ENCODE data around the gene ULK1.

Gene ULK1

DNA sequence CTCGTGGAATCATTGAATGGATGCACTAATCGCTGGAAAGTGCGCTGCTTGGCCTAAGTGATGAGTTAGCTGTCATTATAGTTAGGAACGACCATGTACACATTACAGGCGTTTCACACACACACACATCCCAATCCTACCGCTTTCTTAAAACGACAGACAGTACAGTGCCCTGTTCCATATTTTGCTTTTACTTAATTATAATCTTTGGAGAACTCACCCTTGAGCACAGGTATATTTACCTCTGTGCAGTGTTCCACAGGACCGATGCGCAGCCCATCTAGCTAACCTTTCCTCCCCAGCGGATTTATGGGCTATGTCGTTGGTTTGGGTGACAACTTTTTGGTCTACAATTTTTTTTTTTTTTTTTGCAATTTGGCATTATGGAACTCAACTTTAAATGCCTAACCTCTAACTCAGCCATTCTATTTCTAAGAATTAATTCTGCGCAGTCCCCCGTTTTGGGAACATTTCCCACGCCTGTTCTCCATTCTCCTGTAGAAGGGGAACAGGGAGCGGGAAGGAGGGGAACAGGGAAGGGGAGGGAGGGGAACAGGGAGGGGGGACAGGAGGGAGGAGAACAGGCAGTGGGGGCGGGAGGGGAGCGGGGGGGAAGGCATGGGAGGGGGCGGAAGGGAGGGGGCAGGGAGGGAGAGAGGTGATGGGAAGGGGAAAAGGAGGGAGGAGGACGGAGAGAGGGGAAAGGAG, 663 bp upstream of the ULK1 start:
- DNase-seq: no peak

GRCh38 chr12:131894981-131895639, 688 bp downstream of the ULK1 start:
- DNase-seq: no peak

GRCh38 chr12:131895640-131896079, 1.2 kb downstream of the ULK1 start:
- peak; percentile 31 for DNase-seq

DNA sequence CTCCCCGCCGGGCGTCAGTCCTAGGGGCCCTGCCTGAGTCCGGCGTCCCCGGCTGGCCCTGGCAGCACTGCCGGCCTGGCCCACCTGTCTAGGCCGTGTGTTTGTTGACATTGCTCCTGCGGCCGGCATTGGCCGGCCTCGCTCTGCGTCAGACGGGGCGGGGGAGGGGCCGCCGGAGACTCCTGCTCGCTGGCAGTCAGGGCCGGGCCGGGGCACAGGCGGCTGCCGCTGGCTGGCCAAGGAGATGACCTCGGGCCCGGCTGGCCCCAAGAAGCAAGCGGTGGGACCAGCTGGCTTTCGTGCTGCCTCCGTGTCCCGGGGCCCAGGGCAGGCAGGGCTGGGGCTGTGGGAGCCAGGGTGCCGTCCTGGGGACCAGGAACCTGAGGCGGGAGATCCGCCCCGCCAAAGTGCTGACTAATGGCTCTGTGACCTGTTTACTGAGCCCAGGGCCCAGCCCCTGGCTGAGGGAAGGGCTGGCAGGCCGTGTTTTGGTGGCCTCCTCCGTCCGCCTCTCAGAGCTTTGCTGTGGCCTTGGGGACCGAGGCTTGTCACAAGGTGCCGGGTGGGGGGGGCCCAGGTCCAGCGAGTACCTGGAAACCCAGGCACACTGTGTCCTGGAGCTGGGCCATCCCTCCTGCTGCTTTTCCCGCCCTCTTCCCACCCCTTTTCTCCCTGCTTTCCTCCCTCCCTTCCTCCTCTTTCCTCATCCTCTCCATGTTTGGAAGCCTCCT, 1.8 kb downstream of the ULK1 start:
- DNase-seq: peak; percentile 66

DNA sequence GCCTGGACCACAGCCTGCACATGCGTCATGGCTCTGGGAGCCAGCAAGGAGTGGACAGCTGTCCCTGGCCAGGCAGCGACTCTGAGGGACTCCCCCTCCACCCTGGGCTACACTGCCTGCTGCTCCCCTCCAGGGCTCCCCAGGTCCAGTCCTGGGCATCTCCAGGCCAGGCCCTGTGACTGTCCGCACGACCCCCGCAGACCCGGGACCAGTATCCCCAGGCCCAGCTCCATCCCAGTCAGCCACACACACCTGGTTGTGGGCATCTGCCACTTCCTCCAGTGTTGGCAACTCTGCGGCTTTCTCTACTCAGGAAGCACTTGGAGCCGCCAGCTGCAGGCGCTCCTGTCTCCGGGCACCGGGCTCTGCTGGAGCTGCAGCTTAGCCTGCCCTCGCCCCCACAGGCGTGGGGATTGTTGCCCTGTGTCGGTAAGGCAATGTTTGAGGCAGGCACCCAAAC, 2.4 kb downstream of the ULK1 start:
- DNase-seq: no peak

DNA sequence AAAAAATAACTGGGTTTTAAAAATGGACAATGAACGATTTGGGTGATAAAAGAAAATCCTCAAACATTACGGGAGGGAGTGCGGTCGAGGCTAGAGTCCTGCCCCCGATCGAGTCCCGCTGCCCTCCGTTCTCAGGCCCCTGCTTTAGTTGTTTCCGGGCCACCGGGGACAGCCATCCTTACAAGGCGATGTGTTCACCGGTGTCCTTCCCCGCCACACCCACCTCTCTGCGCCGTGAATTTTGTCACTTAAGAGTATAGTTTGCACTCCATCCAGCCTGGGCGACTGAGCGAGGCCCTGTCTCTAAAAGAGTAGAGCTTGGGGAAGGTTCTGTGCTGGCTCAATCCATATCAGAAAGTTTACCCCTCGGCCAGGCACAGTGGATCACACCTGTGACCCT, 2.9 kb downstream of the ULK1 start:
- DNase-seq: no peak

DNA sequence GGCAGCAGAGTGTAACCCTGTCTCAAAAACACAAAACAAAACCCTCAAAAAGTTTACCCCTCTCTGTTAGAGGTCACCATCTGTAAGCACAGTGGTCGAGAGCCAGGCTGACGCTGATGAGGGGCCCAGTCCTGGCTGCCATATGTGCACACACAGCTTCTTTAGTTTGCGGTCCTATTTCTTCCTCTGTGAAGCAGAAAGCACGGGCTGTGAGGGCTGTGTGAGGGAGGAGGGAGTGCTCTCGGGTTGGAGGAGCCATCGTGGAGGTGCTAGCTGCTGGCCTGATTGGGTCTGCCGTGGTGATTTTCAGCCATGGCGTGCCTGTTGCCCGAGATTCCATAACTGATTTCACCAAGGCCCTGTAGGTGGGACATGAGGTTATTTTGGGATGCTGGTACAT, 3.5 kb downstream of the ULK1 start:
- DNase-seq: no peak

DNA sequence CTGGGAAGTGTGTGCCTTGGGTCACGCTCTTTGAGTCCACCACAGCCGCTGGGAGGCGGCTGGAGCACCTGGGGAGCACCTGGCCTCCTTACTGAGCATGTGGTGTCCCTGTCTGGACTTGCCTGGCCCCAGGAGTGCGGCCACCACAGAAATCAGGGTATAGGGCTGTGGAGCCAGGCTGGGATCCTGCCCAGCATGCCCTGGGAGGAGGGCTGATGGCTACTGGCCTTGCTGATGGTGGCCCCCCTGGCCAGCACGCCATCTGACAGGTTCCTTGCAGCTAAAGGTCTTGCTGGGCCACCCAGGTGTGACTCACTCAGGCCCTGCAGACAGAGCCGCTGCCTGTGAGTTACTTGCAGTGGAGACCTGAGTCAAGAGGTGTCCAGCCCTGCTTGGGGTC, 6.0 kb downstream of the ULK1 start:
- DNase-seq: no peak

GRCh38 chr12:131901431-131902331, 7.3 kb downstream of the ULK1 start:
- no peak for DNase-seq

GRCh38 chr12:131902332-131903241, 8.2 kb downstream of the ULK1 start:
- DNase-seq: no peak

GRCh38 chr12:131903270-131904255, 9.1 kb downstream of the ULK1 start:
- no peak for DNase-seq

- no peak for DNase-seq
Observed at GRCh38 chr12:131904346-131904745, 9.9 kb downstream of the ULK1 start.

- no peak for DNase-seq
Observed at GRCh38 chr12:131905081-131905629, 10.7 kb downstream of the ULK1 start.

- no peak for DNase-seq
Observed at GRCh38 chr12:131905630-131906091, 11.2 kb downstream of the ULK1 start.

DNA sequence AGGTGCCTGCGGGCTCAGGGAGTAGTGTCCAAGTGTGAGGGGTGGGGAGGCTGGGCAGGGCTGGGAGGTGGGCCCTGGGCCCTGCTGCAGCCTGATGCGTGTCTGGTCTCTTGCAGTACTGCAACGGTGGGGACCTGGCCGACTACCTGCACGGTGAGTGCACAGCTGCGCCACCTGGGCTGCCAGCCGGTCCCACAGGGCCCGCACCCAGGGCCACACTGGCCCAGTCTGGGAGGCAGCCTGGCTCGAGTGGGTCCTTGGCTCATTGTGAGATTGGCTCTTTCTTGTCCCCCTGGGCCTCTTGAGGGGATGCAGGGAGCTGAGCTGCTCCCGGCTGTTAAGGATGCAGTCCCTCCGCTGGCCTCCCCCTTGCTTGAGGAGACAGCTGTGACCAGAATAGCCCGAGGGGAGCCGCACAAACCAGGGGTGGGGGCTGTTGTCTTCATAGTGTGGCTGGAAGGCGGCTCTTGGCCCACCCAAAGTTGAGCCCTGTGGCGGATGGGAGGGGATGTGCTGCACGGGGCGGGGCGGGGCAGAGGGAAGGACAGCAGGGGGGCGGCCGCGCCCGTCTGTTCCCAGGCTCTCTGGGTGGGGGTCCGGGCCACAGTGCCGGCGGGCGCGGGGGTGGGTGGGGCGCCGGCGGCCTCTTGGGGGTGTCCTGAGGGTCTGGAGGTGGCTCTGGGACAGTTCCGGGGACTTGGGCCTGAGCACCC, 13.1 kb downstream of the ULK1 start:
- no peak for DNase-seq

- no peak for DNase-seq
Observed at GRCh38 chr12:131908092-131909080, 14.0 kb downstream of the ULK1 start.

GRCh38 chr12:131909081-131909751, 14.8 kb downstream of the ULK1 start:
- no peak for DNase-seq
